AML-193 (cell line): ENCODE measurements around the gene MDC1.
"Not testable (repeated sequence)": the region's sequence is repeated elsewhere in the genome, so short reads cannot be mapped to it uniquely, and the experiment has no call there.

Experiments
- DNase-seq, 2 experiments: peaks; one replicate each; lab custom pipeline; 2025; lab: John Stamatoyannopoulos, UW

Gene MDC1, protein sequence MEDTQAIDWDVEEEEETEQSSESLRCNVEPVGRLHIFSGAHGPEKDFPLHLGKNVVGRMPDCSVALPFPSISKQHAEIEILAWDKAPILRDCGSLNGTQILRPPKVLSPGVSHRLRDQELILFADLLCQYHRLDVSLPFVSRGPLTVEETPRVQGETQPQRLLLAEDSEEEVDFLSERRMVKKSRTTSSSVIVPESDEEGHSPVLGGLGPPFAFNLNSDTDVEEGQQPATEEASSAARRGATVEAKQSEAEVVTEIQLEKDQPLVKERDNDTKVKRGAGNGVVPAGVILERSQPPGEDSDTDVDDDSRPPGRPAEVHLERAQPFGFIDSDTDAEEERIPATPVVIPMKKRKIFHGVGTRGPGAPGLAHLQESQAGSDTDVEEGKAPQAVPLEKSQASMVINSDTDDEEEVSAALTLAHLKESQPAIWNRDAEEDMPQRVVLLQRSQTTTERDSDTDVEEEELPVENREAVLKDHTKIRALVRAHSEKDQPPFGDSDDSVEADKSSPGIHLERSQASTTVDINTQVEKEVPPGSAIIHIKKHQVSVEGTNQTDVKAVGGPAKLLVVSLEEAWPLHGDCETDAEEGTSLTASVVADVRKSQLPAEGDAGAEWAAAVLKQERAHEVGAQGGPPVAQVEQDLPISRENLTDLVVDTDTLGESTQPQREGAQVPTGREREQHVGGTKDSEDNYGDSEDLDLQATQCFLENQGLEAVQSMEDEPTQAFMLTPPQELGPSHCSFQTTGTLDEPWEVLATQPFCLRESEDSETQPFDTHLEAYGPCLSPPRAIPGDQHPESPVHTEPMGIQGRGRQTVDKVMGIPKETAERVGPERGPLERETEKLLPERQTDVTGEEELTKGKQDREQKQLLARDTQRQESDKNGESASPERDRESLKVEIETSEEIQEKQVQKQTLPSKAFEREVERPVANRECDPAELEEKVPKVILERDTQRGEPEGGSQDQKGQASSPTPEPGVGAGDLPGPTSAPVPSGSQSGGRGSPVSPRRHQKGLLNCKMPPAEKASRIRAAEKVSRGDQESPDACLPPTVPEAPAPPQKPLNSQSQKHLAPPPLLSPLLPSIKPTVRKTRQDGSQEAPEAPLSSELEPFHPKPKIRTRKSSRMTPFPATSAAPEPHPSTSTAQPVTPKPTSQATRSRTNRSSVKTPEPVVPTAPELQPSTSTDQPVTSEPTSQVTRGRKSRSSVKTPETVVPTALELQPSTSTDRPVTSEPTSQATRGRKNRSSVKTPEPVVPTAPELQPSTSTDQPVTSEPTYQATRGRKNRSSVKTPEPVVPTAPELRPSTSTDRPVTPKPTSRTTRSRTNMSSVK (N-terminal part only)

DNA sequence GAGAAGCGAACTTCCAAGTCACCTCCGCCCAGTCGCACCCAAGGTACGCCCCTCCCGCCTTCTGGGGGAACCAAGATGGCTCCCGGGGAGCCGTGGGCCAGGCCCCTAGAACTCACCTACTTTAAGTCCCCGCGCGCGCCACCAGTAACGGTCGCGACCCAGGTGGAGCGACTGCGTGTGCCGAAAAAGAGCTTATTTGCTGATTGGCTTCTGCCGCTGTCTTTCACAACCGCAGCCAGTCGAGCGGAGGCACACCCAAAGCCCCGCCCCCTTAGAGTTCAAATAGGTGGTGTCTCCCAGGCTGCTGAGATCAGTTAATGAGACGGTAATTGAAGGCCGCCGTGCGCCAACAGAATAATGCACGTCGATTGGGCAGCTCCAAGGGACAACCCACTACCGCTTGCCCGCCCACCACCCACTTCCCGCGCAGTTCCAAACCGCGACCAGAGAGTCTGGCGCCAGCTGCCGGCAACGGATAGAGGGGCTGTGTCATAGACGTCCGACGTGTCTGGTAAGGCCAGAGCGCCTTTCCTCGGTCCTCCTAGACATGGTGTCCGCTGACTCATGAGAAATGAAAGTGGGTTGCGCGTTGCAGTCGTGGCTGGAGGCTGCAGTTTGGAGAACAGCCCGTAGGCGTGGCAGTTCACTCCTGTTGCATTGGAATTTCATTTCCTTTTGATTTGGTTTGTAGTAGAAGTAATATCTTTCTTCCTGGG lies at the start of gene MDC1:
TSS of gene MDC1 (minus strand) at position 153 of the 716 bp plus-strand sequence. CDS start 2,106 bp downstream, outside the sequence.
- peak; percentile 100 for DNase-seq

DNA sequence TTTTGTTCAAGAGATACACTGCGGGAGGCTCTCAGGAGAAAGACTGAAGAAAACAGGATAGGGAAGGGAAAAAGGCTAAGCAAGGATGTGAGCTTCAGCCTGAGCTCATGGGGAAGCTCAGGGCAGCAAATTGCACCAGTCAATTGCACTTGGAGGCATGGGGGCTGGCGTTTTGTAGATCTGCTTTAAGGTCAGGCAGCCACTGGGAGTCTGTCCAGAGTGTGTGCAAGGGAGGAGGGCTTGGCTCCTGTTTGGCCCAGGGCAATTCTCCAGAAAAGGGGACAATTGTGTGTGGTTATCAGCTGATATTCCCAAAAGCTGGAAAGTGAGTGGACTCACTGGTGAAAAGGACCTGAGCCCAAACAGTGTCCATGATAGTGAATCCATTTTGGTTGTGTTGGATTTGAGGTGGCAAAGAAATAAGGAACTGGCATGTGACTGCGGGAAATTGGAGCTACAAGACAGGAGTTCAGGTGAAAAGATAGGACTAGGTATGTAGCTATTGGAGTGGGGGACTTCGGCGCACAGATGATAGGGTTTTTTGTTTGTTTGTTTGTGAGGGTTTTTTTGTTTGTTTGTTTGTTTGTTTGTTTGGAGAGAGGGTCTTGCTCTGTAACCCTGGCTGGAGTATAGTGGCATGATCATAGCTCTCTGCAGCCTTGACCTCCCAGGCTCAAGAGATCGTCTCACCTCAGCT lies 49.5 kb upstream of the MDC1 start:
- DNase-seq, result no peak

DNA sequence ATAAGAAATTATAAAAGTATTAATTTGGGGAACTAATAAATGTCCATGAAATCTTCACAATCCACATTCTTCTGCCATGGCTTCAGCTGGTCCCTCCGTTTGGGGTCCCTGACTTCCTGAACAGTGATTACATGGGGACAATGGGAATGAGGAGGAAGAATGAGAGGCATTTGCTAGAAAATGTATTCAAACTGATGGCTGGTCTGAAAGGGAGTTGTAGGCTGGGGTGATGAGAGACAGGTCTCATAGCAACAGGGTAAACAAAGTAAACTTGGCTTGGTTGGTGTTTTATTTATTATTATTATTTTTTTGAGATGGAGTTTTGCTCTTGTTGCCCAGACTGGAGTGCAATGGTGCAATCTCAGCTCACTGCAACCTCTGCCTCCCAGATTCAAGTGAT lies 48.4 kb upstream of the MDC1 start:
- DNase-seq, result not testable (repeated sequence)

DNA sequence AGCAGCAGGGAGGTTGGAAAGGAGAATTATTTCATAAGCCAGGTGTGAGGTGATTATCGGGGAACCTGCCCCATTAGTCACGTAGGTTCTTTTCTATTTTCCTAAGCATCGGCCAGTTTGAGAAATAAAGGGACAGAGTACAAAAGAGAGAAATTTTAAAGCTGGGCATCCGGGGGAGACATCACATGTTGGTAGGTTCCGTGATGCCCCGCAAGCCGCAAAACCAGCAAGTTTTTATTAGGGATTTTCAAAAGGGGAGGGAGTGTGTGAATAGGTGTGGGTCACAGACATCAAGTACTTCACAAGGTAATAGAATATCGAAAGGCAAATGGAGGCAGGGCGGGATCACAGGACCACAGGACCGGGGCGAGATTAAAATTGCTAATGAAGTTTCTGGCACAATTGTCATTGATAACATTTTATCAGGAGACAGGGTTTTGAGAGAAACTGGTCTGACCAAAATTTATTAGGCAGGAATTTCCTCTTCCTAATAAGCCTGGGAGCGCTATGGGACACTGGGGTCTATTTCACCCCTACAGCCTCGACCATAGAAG lies 47.5 kb upstream of the MDC1 start:
- not testable (repeated sequence) for DNase-seq

DNA sequence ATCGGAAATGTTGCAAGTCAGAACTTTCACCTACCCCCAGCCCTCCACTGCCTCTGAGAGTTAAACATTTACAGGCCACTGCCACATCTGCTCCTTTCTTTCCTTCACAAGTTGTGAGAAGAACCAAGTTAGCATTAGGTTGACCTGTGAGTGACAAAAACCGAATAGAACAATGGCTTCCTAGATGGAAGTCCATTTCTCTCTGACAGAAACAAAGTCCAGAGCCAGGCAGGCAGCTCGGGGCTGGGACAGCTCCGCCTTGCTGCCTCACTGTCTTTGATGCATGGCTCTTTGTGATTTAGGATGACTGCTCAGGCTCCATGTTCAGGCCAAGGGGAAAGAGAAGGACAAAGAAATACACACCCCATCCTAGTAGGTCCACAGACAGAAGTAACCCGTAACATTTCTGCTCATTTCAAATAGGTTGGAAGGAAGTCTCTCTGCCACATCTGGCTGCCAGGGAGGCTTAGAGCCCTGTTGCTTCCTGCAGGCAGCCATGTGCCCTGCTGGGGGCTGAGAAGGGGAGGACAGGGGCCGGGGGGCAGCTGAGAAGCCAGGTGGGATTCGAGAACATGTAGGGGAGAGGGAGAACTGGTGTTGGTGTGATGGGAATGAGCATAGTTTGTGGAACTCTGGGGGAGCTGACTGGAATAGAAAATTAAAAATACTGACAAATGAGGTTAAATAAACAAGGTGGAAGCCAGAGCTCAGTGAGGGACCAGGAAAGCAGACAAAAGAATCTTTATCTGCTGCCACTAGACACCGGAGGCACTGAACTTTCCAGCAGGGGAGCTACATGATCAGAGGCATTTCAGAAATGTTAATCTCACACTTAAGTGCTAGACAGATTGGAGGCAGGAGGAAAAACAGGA lies 46.8 kb upstream of the MDC1 start:
- DNase-seq, result no peak

DNA sequence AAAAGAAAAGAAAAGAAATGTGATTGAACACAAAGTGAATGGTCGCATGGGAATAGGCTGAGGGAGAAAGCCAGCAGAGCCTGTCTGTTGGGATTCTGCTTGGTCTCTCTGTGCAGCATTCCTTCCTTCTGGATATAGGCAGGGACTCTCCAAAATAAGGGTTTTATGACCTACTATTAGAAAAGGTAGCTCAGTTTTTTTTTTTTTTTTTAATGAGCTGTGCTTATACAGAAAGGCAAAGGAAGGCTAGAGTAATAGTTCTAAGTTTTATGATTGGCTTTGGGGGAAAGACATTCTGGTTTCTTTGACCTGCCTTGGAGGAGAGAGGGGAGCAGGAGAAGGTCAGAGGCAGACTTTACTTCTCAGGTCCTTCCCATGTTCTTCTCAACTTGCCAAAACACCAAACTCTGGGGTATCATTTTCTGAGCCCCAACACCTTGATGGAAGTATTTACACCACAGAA lies 46.1 kb upstream of the MDC1 start:
- no peak for DNase-seq

DNA sequence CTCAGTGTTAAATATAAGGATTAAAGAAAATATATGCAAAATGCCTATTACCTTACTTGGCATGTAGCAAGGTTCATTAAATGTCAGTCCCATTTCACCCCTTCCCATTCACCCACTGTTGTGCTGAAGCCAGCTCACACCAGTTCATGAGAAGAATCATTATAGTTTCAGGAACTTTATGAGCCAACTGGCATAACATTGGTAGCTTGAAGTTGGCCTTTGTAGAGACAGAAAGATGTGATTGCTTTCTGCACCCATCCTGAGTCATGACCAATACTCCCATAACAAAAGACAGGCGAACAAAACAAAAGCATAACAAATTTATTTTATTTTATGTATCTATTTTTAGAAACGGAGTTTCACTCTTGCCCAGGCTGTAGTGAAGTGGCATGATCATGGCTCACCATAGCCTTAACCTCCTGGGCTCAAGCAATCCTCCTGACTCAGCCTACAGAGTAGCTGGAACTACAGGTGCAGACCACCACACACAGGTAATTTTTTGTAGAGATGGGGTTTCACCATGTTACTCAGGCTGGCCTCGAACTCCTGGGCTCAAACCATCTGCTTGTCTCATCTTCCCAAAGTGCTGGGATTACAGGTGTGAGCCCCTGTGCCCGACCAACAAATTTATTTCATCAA lies 44.8 kb upstream of the MDC1 start:
- DNase-seq, result no peak

DNA sequence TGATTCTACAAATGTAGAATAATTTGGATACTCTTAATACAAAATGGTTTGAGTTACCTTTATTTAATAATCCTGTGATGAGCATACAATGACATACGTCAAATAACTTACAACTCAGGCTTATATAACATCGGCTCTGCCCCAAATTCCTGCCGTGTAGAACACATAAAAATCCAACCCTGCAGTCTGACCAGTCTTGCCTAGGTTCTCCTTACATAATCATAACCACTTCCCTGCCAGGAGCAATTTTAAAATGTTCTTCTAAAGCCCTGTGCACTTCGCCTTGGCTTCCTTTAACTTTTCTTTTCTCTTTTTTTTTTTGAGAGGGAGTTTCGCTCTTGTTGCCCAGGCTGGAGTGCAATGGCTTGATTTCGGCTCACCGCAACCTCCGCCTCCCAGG lies 43.5 kb upstream of the MDC1 start:
- no peak for DNase-seq

DNA sequence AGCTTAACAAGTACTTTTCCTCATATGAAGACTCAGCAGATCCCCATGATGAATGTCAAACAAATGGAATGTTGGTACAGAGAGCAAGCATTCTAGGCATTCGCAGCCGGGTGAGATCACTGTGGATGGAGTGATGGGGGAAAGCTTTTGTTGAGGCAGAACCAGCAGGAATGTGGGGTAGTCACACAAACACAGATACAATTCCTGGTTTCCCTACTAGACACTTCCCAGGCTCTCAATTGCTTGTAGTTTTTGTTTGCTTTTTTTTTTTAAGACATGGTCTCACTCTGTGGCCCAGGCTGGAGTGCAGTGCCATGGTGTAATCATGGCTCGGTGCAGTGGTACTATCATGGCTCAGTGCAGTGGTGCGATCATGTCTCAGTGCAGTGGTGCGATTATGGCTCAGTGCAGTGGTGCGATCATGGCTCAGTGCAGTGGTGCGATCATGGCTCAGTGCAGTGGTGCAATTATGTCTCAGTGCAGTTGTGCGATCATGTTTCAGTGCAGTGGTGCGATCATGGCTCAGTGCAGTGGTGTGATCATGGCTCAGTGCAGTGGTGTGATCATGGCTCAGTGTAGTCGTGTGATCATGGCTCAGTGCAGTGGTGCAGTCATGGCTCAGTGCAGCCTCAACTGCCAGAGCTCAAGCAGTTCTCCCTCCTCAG lies 42.6 kb upstream of the MDC1 start:
- DNase-seq, result no peak

DNA sequence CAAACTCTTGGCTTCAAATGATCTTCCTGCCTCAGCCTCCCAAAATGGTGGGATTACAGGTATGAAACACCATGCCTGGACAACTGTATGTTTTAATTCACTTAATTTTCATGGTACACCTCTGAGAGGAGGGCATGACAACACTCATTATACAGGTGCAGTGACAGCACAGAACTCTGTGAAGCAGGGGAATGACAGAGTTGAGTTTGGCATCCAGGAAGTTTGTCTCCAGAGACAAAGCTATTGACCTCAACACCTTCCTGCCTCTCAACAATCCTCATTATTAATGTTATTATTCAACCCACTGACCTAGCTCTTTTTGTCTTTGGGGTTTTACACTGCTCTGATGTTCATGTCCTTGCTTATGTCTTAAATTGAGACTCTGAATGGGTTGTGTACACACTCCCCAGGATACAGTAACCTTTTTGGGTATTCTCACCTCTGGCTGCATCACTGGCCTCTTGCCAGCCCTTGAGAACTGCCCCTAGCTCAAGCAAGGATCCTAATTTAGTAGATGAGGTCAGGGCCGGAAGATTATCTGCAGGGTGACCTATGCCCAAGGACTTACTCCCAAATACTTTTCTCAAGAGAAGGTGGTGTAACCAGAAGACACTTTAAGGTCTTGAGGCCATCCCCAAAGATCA lies 40.3 kb upstream of the MDC1 start:
- DNase-seq, result no peak

DNA sequence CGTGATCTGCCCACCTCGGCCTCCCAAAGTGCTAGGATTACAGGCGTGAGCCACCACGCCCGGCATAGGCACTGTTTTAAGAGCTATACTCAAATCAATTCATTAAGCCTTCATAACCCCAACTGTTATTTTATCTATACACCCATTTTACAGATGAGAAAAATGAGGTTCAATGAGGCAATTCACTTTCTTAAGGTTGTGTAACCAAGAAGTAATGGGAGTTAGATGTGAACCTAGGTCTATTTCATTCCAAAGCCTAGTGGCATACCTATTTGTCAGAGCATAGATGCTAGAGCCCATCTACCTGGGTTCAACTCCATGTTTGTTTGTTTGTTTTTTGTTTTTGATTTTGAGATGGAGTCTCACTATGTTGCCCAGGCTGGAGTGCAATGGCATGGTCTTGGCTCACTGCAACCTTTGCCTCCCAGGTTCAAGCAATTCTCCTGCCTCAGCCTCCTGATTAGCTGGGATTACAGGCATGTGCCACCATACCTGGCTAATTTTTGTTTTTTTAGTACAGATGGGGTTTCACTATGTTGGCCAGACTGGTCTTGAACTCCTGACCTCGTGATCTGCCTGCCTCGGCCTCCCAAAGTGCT lies 39.4 kb upstream of the MDC1 start:
- not testable (repeated sequence) for DNase-seq

DNA sequence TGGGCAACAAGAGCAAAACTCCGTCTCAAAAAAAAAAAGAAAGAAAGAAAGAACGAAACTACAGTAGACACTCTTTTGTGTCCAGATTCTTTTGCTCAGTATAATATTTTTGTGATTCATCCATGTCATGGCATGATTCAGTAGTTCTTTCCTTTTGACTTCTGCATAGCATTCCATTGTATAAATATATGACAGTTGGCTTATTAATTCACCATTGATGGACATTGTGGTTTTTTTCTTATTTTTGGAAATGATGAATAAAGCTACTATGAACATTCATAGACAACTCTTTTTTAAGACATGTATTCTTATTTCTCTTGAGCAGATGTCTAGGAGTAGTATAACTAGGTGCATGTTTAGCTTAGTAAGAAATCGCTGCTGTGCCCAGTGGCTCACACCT lies 37.5 kb upstream of the MDC1 start:
- DNase-seq, result no peak

DNA sequence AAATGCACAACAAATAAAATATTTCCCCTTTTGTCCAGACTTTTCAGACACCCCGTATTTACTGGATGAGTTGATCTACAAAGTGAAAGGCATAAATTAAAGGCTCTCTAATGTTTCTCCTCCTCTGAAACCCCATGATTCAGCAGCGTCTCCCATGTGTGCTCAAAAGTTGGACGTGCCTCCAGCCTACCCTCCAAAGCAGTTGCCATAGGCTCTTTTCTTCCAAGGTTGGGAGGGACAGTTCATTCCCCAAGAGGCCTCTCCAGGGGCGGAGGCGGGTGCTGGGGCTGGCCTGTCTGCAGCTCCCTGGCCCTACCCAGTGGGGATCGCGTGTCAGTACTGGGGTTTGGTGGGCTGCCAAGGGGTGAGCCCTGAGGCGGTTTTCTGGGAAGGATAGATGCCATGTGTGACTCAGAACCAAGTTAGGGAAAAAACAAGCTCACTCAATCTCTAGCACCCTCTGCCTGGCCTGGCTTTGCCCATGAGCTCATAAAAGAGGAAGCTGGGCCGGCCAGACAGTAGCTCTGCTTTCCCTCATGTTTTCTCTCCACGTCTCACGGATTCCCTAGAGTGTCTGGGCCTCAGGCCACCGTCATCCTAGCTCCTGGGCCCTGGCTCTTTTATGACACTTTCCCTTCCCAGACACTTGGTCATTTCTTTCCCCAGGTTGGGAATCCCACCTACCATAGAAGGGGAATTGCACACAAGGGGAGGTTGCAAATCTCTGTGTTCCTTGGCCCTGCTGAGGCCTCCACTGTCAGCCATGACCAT lies 35.3 kb upstream of the MDC1 start:
- peak; percentile 65 to 81 for DNase-seq

DNA sequence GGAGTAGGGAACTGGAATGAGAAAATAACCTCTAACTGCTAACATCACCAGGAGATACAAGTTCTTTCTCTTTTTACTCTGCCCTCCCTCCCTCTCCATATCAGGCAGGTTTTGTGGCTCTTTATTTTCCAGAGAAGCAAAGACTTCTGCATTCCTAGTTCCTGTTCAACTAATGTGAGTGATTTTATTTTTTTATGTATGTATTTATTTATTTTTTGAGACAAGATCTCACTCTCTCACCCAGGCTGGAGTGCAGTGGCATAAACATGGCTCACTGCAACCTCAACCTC lies 33.2 kb upstream of the MDC1 start:
- DNase-seq, result no peak

DNA sequence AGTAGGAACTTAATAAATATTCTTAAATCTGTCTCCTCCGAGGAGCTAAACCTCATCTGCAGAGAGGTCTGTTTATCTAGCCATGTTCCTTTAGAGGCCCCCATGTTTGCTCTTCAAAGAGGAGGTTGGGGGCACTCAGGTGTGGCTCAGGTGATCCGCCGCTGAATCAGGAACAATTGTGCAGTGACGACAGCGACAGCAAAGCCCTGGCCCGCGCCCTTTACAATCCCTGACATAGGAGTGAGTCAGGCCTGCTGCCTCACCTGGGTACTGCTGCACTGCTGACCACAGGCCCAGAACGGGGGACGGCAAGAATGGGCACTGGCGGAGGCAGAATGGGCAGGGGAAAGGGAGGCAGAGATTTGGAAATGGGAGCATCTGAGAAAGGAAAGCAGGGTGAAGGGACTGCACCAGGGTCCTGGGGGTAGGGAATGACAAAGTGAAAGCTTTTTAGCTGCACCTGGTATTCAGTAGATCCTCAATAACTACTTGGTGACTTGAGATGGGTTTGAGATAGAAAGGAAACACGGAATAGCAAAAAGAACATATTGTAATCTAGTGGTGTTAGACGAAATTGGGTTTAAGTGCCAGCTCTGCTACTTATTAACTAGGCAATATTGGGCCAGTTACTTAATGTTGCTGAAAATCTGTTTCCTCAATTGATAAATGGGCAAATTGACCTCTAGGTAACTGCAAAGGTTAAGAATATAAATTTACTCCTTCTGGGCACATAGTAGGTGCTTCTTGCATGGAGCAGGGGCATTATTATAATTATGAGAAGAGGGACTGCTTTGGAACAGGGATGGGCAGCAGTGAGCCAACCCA lies 32.7 kb upstream of the MDC1 start:
- DNase-seq, result no peak
